HG03045 (cell line): ENCODE measurements around the gene SLFNL1.

Experiments used
- ATAC-seq: cut with Tn5 transposase; IDR thresholded peaks from one replicate; pipeline ENCODE4 v1.9.1; 2021; ENCODE audit warnings: mild to moderate bottlenecking, moderate library complexity; ENCODE audit not compliant: unreplicated experiment

The SLFNL1 gene

DNA sequence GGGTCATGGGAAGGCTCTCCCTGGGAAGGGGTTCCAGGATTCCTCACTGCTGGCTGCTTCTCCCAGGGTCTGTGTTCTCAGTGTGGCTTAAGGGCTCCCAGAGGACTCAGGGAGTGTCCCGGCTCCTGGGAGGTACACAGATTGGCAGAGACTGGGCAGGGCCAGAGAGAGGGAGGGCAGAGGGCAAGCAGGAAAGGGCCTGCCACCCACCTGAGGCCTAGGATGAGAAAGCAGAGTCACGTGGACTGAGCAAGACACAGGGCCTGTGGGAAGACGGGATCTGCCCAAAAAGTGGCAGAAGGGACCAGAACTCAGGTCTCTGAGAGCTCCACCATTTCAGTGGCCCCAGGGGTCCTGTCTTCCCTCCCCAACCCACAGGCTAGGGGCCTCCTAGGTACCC is 871 bp downstream of the SLFNL1 start:
- no peak for ATAC-seq

DNA sequence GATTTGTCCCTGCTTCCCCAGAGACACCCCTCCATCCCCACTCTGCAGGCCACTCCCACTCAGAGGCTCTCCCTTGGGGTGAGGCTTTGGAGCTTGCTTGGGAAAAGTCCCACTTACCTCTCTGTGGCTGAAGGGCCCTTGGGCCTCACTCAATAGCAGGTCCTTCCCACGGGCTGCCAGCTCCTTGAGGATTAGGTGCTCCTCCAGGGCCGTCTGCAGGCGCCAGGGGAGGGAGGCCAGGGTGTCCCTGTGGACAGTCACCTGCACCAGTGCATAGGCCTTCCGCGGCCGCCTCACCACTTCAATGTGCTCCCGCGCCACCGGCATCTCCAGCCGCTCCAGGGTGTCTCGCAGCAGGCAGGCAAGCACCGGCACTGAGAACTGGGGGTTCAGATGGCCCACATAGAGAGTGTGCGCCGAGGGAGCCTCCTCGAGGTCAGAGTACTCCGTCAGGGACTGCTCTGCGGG is 1.4 kb downstream of the SLFNL1 start:
- no peak for ATAC-seq

DNA sequence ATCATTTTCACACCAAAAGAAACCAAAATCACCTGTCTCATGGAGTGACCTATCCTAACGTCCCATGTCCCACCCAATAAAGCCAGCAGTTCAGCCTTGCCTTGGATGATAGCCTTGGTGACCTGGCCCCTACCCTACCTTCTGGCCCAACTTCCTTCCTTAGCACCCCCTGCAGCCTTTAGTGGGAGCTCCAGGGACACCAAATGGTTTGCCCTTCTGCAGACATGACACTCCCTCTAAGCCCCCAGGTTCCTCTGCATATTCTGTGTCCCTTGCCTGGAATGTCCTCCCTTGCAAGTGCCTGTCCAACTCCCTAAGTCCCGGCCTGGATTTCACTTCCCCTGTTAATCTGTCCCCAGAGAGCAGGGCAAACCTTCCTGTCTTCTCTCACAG is 2.2 kb downstream of the SLFNL1 start:
- ATAC-seq = no peak

DNA sequence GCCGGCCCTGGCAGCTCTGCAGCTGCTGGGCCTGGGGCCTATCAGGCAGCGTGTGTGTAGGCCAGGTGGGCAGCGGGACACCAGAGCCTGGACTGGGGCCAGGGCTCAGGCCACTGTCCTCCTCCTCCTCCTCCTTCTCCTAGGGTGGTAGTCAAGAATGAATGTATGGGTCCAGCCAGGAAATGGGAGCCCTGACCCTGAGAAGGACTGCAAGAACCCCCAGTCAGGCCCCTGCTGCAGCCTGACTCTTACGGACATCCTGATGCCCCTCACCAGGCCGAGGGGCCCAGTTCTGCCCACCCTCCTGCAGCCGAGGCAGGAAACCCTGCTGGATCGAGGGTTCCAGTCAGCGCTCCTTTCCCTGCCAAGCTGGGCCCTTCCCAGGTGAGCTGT is 3.5 kb downstream of the SLFNL1 start:
- no peak for ATAC-seq

DNA sequence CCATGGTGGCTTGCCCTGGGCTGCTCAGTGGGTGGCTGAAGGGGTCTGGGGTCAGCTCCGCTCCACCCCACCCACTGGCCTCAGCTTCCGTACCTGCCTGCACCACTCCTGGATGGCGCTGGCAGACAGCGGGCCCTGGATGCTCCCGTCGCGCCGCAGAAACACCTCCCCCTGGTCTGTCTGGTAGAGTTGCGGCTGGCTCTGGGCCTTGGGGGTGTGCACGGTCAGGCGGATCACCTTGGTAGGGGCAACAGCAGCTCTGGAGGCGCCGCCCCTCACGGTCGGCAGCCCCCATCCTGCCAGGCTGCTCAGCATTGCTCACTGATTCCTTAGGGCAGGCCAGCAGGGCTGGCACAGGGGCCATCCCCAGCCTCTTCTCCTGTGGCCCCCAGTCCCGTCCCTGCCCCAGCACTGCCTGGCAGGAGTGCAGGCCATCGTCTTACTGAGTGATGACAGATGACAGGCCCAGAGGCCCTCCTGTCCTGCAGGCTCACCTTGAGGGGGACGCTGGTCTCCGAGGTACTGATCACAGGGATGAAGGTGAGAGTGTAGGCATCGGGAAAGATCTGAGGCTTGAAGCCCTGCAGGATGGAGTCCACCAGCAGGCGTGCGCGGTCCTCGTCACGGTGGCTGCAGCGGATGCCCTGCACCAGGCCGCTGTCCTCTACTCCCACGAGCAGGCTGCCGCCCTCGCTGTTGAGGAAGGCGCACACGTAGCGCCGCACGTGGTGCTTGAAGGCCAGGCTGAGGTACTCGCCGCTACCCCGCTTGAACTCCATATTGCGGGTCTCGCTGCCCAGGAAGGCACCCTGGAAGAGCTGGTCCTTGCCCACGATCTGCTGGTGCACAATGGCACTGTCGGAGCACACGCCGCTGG is 4.1 kb downstream of the SLFNL1 start:
- ATAC-seq = no peak

DNA sequence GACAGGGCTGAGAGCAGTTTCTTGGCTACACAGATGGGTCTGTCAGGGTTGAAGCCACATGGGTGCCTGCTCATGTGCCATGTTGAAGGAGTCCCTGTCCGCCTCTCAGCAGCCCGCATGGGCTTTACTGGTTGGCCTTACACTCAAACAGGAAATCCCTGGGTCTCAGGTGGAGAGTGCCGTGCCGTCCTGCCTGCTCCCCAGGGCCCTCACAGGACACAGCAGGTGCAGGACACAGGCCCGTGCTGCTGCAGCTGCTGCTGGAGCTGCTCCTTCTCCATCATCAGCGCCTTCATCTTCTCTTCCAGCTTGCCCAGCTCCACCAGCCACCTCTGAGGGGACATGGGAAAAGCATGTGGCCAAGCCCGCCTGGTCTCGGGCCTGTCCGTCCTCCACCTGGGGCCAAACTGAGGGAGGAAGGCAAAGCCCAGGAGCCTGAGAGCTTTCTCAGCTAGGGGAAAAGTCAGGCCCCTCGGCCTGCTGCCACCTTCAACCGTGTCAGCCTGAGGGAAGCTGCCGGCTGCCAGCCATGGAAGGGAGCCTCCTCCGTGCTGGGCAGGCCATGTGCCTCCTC is 5.5 kb downstream of the SLFNL1 start:
- no peak for ATAC-seq

DNA sequence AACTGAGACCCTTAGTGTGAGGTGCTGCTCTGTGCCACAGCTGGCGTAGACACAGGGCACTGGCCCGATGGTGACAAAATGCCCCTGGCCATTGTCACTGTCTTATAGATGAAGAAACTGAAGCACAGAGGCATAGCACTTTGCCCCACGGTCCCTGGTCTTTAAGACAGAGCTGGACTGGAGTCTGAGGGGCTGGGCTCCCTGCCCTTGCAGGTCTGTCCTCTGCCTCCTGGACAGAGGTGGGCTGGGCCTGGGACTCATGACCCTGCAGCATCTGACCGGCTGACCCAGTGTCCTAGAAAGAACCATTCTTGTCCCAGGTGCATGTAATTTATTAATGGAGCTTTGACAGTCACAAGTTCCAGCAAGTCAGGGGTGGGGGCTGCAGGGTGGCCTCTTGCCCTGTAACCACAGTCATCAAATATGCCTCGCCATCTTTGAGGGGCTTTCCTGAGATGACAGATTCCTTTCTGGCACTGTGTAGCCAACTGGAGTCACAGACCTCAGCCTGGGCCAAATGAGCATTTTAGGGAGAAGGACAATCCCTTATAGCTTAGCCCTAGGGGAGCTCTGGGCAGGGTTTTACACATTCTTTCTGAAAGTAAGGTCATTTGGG is 6.1 kb downstream of the SLFNL1 start:
- ATAC-seq = no peak

DNA sequence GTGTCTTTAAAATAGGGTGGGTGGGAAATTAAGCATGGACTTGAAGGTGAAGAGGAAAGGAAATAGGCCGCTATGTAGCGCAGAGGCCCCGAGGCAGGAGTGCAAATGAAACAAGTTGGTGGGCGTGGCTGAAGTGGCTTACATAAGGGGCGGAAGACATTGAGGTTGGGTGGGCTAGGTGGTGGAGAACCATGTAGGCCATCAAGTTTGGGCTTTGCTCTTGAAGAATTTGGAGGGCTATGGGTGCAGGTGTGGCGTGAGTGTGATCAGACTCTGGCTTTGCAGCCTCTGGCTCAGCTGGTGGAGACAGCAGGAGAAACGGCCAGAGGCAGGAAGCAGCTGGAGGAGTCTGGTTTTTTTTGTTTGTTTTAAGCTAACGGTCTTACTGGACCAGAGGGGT is 6.7 kb downstream of the SLFNL1 start:
- ATAC-seq = no peak

DNA sequence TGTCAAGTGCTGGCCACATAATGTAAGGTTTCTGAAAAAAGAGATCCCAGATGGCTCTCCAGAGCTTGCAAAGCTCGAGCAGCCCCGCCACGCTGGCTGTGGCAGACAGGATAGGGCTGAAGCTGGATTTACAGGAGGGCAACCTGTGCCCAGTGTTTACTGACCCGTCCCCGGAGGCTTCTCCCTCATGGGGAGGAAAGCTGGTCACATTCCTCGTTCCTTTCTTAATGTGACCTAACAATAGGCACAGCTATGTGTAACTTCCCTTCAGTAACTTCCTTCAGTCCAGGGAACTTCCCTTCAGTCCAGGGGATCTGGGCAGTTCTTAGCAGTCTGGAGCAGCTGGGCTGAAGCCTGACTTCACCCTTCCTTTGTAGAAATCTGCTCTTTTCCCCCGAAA is 7.7 kb downstream of the SLFNL1 start:
- no peak for ATAC-seq

DNA sequence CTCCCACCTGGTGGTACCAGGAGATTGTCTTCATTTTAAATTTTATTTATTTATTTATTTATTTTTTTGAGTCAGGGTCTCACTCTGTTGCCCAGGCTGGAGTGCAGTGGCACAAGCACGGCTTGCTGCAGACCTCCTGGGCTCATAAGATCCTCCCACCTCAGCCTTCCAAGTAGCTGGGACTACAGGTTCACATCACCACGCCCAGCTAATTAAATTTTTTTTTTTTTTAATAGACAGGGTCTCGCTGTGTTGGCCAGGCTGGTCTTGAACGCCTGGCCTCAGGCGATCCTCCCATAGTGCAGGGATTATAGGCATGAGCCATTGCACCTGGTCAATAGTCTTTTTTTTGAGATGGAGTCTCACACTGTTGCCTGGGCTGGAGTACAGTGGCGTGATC is 8.5 kb downstream of the SLFNL1 start:
- ATAC-seq = no peak

DNA sequence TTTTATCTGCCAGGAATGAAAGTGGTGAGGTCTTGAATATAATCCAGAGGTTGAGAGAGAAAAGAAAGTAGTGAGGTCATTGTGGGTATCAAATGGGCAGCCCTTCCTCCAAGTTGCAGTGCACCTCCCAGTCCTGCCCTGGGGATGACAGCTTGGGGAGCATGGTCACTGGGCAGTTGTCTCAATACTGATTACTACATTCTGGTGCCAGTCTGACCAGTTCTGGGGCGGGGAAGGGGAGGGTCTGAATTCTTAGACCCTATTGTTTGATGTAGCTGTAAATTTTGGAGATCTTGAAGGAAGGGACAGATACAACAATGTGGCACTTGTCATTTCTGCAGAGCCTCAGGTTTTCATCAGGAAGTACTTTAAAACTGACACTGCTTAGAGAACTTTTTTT is 11.2 kb downstream of the SLFNL1 start:
- ATAC-seq = no peak

DNA sequence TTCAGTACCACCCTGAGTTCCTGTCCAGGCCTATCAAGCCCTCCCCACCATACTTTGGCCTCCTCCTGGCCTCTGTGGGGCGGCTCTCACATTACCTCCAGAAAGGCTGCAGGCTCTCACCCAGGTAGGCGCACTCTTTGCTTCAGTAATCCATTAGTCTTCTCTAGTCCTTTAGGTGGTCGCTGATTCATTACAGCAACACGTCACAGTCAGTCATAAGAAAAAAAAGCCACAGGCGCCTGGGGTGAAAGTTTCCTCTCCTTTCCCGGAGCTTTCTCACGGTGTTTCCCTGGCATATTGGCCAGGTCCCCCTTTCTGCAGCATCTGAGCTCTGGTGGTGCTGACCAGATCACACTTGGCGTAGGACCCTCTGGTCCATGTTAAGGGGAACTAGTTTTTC is 12.1 kb downstream of the SLFNL1 start:
- no peak for ATAC-seq

DNA sequence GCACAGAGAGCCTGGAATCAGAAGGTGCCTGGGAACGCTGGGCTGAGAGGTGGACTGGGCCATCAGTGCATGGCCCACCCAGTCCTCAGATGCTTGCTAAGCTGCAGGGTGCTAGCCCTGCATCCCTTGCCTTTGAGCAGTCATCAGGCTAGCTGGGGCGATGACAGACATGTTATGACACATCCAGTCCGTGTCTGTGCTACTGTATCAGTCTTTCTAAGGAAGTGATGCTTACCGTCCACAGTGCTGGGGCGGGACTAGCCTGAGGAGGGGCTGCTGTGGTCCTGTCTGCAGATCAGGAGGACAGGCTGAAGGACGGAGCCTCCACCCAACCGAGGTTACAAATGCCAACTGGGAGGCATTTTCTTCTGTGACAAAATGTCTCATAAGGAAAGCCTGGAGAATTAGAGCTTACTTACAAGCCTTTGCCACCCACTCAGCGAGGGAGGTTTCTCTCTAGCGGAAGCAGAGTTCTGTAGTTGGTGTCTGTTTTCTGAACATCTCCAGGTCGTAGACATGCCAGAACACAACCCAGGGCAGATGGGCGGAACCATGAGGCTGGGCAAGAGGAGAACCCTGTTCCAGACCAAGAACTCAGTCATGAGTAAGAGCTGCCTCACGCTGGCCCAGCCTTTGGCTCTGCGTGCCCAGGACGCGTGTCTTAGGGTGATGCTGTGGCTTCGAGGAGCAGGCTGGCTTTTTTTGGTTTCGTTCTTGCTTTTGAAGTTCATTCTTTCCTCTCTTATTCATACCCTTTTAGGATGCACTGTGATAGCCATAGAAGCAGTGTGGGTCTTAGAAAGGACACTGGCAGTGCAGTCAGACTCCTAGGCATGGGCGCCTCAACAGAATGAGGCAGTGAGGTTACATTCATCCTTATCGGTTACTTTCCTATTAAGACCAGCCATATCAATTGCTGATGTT is 14.3 kb downstream of the SLFNL1 start:
- ATAC-seq = no peak

DNA sequence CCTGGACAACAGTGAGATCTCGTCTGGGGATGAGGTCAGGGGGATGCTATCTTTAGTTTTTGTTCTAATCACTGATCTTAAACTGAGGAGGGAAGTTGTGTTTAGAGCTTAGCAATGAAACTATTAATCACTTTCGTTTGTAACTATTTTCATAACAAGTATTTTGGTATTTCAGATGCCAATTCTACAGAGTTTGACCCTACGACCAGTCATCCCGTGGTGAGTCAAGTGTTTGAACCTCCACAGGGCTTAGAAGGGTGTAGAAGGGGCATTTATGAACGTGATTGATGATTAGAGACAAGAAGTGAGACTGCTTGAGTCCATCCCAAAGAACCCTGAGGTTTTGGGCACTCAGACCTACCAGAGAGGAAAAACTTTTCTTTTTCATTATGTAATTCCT is 15.6 kb downstream of the SLFNL1 start:
- no peak for ATAC-seq

DNA sequence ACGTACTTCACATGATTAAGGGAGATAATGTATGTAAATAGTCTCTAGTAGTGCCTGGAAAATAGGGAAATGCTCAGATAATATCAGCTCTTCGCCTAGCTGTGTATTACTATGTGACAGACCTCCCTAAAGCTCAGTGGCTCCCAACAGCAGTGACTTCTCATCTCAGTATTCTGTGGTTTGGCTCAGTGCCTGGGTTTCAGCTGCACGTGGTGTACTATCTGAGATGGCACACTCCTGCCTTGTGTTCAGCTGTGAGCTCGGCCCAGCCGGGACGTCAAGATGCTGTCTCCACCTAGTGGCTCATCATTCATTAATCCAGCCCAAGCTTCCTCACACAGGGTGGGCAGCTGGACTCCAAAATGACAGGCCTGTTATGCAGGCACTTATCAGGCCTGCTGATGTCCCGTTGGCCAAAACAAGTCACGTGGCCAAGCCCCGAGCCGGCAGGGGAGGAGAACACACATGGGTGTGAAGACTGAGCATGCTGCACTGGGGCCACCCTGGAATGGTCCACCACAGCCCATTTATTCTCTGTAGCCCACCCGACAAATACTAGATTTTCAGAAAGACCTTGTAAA is 17.8 kb downstream of the SLFNL1 start:
- peak; percentile 97 for ATAC-seq

DNA sequence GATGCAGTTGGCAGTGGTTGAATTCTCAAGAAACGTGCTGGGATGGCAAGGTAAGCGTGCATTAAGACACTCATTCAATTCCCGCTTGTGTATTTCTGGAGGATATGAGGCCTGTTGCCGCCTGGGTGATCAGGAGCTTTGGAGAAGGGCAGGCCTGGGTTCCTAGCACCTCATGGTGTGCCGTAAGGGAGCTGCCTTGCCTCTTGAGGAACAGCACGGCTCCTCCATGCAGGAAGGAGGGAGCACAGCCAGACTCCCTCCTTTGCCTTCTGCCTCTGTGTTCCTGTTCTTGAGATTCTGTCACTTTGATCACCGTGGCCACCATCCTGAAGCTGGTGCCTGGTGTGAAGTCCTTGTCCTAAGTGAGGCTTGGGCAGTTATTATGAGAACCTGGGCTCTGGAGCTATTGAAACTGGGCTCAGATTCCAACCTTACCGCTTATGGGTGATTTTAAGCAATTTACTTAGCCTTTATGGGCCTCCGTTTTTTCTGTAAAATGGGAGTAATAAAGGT is 18.3 kb downstream of the SLFNL1 start:
- no peak for ATAC-seq

DNA sequence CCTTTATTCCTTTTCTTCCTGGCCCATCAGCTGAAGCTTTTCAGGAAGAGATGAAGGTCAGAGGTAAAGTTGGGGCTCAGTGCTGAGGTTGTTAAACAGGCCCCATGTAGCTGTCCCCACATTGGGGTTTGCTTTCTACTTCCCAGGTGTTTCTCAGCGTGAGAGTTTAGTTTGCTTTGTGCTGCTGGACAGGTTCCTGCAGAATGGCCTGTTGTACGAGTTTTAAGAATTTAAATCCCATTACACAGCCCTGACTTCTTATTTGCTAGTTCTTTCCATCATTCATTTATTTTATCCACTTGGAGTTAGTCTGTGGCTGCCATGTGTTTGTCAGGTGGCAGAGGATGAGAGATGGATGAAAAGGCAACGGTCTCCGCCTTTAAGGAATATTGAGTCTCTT is 22.9 kb downstream of the SLFNL1 start:
- ATAC-seq = no peak

DNA sequence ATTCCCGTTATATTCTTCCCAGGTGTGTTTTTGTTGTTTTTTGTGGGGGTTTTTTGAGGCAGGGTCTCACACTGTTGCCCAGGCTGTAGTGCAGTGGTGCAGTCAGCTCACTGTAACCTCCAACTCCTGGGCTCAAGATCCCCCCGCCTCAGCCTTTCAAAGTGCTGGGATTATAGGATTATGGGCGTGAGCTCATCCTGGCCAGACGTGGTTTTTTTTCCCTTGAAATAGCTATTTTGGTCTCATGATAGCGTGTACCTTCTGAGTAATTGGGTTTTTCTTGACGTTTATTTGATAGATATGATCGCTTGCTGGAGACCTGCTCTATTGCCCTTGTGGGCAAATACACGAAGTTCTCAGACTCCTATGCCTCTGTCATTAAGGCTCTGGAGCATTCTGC is 24.4 kb downstream of the SLFNL1 start:
- no peak for ATAC-seq

DNA sequence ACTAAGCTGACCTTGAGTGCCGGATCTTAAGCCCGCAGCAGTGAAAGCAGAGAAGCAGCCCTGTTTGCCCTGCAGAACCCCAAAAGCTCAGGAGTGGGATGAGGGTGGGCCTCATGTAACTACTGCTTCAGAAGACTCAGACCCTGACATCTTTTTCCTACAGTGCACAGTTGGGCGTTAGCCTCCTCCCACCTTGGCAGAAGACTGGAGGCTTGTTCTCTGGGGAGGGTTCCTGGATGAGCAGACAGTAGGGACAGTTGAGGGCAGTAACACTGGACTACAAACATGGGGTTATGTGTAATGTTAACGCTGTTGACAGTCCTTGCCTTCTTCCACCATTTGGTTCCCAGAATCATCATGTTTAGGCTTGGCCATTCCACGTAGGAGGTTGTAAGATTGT is 32.5 kb downstream of the SLFNL1 start:
- no peak for ATAC-seq

DNA sequence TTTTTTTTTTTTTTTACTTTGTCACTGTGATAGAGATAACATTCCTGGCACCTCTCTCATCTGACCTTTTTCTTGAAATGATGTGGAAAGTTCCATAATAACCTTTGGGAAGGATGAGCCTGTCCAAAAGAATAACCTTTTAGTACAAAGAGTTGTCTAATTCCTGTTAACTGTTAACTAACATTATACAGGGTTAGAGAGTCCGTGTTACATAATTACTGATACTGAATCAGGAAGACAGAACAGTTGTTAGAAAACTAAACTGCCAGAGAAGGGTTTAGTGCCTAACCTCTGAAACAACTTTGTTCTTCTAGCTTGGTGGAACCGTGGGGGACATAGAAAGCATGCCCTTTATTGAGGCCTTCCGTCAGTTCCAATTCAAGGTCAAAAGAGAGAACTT is 33.2 kb downstream of the SLFNL1 start:
- no peak for ATAC-seq
